MCF 10A (cell line): ENCODE data around the gene EYA3. TPM values are rescaled to one million over a fixed set of nuclear protein-coding genes. Genes with fewer than 3 reads are reported as not detected.

Experiments used
- BruUV-seq: library from RNA; stranded (reverse); fragments of 400-500 nt; replicated peaks from 2 replicates; lab custom pipeline; 2021; lab: Mats Ljungman, UMichigan
- CTCF ChIA-PET: fragments of 300-600 bp; sonication (Branson Sonifier 250); formaldehyde crosslinking; extraction: SDS; loops from one replicate; lab custom pipeline; 2021; ENCODE audit warnings: antibody characterized with exemption, inconsistent platforms; lab: Yijun Ruan, JAX
- POLR2A ChIA-PET: fragments of 300-600, 350-650 bp; sonication (Branson Sonifier 250); formaldehyde crosslinking; extraction: SDS; loops from one replicate; lab custom pipeline; 2020; ENCODE audit warnings: antibody characterized with exemption, inconsistent platforms; lab: Yijun Ruan, JAX
- DNase-seq: peaks from one replicate; pipeline ENCODE4 v3.0.0-alpha.2; 2018; ENCODE audit not compliant: unreplicated experiment
- H3K27ac Mint-ChIP-seq: one replicate; pipeline ENCODE4 v1.8.0; 2022; ENCODE audit warnings: mild to moderate bottlenecking, low read depth, mixed read lengths; ENCODE audit not compliant: unreplicated experiment
- H3K27me3 Mint-ChIP-seq: one replicate; pipeline ENCODE4 v1.8.0; 2022; ENCODE audit warnings: mixed read lengths; ENCODE audit not compliant: insufficient read depth, unreplicated experiment
- H3K36me3 Mint-ChIP-seq: one replicate; pipeline ENCODE4 v1.8.0; 2022; ENCODE audit warnings: mild to moderate bottlenecking, moderate library complexity, mixed read lengths; ENCODE audit not compliant: insufficient read depth, unreplicated experiment
- H3K4me1 Mint-ChIP-seq: one replicate; pipeline ENCODE4 v1.8.0; 2022; ENCODE audit warnings: mixed read lengths; ENCODE audit not compliant: insufficient read depth, unreplicated experiment
- H3K4me3 Mint-ChIP-seq: one replicate; pipeline ENCODE4 v1.8.0; 2022; ENCODE audit warnings: mild to moderate bottlenecking, moderate library complexity, mixed read lengths; ENCODE audit not compliant: unreplicated experiment
- H3K9me3 Mint-ChIP-seq: one replicate; pipeline ENCODE4 v1.8.0; 2022; ENCODE audit warnings: mixed read lengths; ENCODE audit not compliant: unreplicated experiment
- CTCF ChIP-seq: fragments of 200-600 bp; IDR thresholded peaks from one replicate; pipeline ENCODE4 v1.8.0; 2022; ENCODE audit warnings: antibody characterized with exemption, mild to moderate bottlenecking; ENCODE audit not compliant: unreplicated experiment
- intact Hi-C: fragments of 100-400 bp; cut with micrococcal nuclease; formaldehyde crosslinking; loops from 2 replicates; pipeline ENCODE4 v1.14.1; 2022
- total RNA-seq: library from RNA; stranded (reverse); gene quantifications from 2 replicates; pipeline ENCODE4 v1.2.3, GENCODE V29; 2022

EYA3 gene
- total RNA-seq, 1 experiment from 2014 or later, result 14.4 TPM

- CTCF ChIA-PET, result interaction anchor here (0.6 to 7.4 kb wide), 13 partner anchors 10 to 1197 kb away, joined by 3 to 74 read pairs (median 3); no protein-coding TSS in a partner anchor
- no peak overlapping the region for H3K27ac Mint-ChIP-seq
- no TSS peak for BruUV-seq
Observed at GRCh38 chr1:27981145-27981544, 107.3 kb downstream of the EYA3 start.

GRCh38 chr1:27980216-27980845 lies 108.1 kb downstream of the EYA3 start:
- ChIA-PET POLR2A (interaction anchor here (0.9 to 2.5 kb wide), 6 partner anchors 9 to 207 kb away, joined by 3 to 10 read pairs (median 4); partner anchors contain the start of genes STX12 and XKR8), CTCF (interaction anchor here (0.6 to 7.4 kb wide), 17 partner anchors 11 to 310 kb away, joined by 3 to 74 read pairs (median 3); no protein-coding TSS in a partner anchor)
- H3K9me3 Mint-ChIP-seq, result no peaks in the 10 kb centered on the region
- intact Hi-C loops, result no loop called here
- H3K36me3 Mint-ChIP-seq, result peaks cover 38% of the 10 kb centered on the region
- no peak overlapping the region for H3K4me3 Mint-ChIP-seq
- no peak for DNase-seq
- no peak for TF ChIP-seq CTCF
- no peak overlapping the region for H3K27ac Mint-ChIP-seq
- BruUV-seq, result no TSS peak
- no peaks in the 10 kb centered on the region for H3K27me3 Mint-ChIP-seq
- no peaks in the 10 kb centered on the region for H3K4me1 Mint-ChIP-seq

More at GRCh38 chr1:27981145-27981544, 107.3 kb downstream of the EYA3 start:
- no peaks in the 10 kb centered on the region for H3K9me3 Mint-ChIP-seq
- POLR2A ChIA-PET, result interaction anchor here (0.9 to 2.5 kb wide), 2 partner anchors 54 to 123 kb away, joined by 3 to 10 read pairs; no protein-coding TSS in a partner anchor
- no peak overlapping the region for H3K4me3 Mint-ChIP-seq
- no peak for DNase-seq
- peaks cover 46% of the 10 kb centered on the region for H3K36me3 Mint-ChIP-seq
- intact Hi-C loops, result no loop called here
- no peak for TF ChIP-seq CTCF
- no peaks in the 10 kb centered on the region for H3K4me1 Mint-ChIP-seq
- H3K27me3 Mint-ChIP-seq, result no peaks in the 10 kb centered on the region

DNA sequence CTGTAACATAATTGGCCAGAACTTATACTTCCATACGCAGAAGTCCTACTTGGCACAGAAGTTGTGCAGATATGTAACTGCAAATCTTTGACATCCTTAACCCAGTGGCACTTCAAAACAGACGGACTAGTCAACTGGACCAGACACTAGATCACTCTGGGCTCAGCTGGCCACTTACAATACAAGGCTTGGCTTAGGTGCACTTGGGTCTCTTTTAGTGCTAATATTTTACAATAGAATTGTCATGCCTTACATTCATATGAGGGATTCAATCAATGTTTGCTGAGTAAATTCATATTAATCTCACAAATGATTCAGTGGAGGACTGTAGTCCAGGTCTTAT lies 108.6 kb downstream of the EYA3 start:
- Mint-ChIP-seq H3K4me3 (no peak overlapping the region), H3K27me3 (no peaks in the 10 kb centered on the region), H3K9me3 (no peaks in the 10 kb centered on the region), H3K27ac (no peak overlapping the region), H3K36me3 (peaks cover 33% of the 10 kb centered on the region), H3K4me1 (no peaks in the 10 kb centered on the region)
- no peak for DNase-seq
- ChIA-PET POLR2A (interaction anchor here (1.3 to 2.5 kb wide), 5 partner anchors 9 to 207 kb away, joined by 3 to 10 read pairs (median 6); partner anchors contain the start of genes STX12 and XKR8), CTCF (interaction anchor here (1.0 to 7.4 kb wide), 12 partner anchors 9 to 310 kb away, joined by 3 to 74 read pairs (median 4); no protein-coding TSS in a partner anchor)
- intact Hi-C loops, result loop anchor here (1.0 to 2.0 kb wide), 4 partner anchors 20 to 121 kb away; no protein-coding TSS in a partner anchor
- BruUV-seq, result no TSS peak
- TF ChIP-seq CTCF, result no peak

DNA sequence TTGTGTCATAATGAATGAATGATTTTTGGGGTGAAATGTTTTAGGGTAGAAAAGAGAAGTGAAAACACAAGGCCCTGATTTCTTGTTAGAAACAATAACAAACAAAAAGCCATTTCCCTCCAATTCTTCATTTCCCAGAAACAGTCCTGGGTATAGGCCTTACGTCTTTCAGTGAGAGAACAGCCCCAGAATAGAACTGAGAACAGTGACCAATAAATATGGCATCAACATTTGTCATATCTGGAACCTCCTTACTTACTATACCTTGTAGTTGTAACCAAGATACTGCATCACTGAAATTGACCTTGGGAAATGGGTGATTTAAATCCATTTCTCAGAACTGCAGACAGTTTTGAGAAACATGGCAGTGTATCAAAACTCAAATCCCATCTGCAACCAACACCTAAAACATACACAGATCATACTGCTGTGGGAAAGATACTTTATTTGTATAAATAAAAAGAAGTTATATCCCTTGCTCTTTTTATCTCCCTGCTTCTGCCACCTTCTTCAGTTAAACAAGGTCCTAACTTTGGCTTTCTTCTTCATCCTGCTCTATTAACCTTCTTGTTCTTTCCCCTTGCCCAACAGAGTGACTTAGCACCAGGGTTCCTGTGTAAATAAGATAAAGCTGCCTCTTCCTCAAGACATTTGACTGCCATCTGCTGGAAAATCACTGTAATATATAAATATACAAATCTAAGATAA lies 109.1 kb downstream of the EYA3 start:
- Mint-ChIP-seq H3K27ac (no peak overlapping the region), H3K27me3 (no peaks in the 10 kb centered on the region), H3K4me3 (no peak overlapping the region), H3K9me3 (no peaks in the 10 kb centered on the region), H3K36me3 (peaks cover 30% of the 10 kb centered on the region), H3K4me1 (no peaks in the 10 kb centered on the region)
- no TSS peak for BruUV-seq
- intact Hi-C loops, result loop anchor here (1.0 to 2.0 kb wide), 4 partner anchors 19 to 121 kb away; no protein-coding TSS in a partner anchor
- DNase-seq, result peak; percentile 66
- ChIA-PET CTCF (interaction anchor here (0.7 to 7.4 kb wide), 11 partner anchors 9 to 220 kb away, joined by 3 to 74 read pairs (median 4); no protein-coding TSS in a partner anchor), POLR2A (interaction anchor here (1.3 to 2.5 kb wide), 5 partner anchors 8 to 206 kb away, joined by 3 to 10 read pairs (median 6); partner anchors contain the start of genes STX12 and XKR8)
- peak; percentile 39 for TF ChIP-seq CTCF
